ENCODE data around the gene ANGEL1. TPM values are rescaled to one million over a fixed set of nuclear protein-coding genes. Genes with fewer than 3 reads are reported as not detected.

Gene ANGEL1
- total and polyA plus RNA-seq, 9 donors, result 8.5 to 24.1 (median 14.7) TPM

DNA sequence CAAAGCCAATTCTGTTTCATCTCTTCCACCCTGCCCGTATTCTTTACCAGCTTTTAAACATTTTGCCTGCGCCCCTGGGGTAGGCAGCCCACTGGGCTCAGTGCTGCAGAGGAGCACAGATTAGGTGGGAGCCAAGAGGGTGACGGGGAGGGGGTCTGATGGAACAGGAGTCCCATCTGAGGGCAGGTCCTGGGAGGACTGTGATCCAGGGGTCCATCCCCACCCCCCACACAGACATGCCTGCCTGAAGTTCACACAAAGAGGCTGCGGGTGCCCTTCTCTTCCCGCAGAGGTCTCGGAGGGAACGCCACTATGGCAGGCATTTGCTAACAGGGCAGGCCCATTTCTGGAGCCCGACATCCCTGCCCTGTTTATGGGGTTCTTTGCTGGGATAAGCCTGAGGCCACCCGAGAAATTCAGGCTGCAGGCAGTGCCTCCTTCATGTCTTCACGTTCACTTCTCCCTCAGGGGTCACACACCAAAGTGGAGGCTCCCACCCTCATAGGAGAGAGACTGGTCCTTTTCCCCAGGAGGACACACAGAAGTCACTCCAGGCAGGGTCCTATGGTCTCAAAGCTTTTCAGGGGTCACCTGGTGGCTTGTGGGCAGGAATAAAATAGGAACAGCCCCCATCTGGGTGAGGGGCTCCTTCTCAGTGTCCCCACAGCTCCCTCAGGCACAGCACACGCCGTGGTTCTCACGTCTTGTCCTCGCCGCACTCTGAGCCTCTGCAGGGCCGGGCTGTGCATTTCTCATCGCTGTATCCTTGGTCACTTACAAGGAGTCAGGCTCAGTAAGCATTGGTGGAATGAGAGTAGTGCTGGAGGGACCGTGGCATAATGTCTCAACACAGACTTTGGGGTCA is 38.5 kb downstream of the ANGEL1 start:
- Histone ChIP-seq H3K36me3 (ENCODE audit: control insufficient read depth, insufficient read depth, low read length) (peaks cover 78% of the 10 kb centered on the region), H3K9me3 (replicated peaks; ENCODE audit: control insufficient read depth, low read depth, low read length) (no peaks in the 10 kb centered on the region), H3K4me1 (ENCODE audit: control insufficient read depth, insufficient read depth, low read length) (peaks cover 41% of the 10 kb centered on the region), H3K4me3 (ENCODE audit: low read length) (no peak overlapping the region), H3K27ac (ENCODE audit: low read length) (peak overlapping the region; percentile 13), H3K27me3 (ENCODE audit: control insufficient read depth, insufficient read depth, low read length) (no peaks in the 10 kb centered on the region)
- no peak for DNase-seq
- 88% methylated on average over 15 of the region's 18 CpGs for WGBS (ENCODE audit: insufficient coverage)

DNA sequence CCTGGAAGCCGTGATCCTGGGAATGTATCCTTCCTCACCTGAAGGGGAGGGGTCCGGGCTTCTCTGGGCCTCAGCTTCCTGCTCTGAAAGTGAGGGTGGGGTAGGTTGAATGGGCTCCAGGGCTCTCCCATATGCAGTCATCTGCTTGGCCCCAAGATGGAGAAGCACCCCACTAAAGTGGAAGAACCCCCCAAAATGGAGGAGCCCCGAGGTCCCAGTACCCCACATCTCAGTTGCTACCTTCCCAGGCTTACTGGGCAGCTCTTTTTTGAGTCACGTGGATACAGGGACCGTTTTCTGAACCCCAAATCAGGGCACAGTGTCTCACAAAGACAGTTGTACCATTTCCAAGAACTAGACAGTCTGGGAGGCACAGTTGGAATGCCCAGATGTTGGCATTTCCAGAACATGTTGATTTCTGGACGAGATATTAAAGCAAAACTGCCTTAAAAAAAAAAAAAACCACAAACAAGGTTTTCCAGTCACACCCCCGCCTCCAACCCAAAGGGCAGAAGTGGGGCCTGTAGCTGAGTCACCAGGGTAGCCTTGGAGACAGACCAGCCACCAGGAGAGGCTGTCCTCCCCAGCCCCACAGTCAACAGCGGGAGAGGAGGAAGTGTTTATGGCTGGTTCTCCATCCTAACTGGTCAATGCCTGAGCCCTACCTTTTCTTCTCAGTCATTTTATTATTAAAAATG is 39.3 kb downstream of the ANGEL1 start:
- DNase-seq, result peak; percentile 68
- H3K9me3 ChIP-seq (replicated peaks; ENCODE audit: control insufficient read depth, low read depth, low read length), result no peaks in the 10 kb centered on the region
- no peak overlapping the region for H3K4me3 ChIP-seq (ENCODE audit: low read length)
- 69% methylated on average over 3 of the region's 8 CpGs for WGBS (ENCODE audit: insufficient coverage)
- H3K4me1 ChIP-seq (ENCODE audit: control insufficient read depth, insufficient read depth, low read length), result peaks cover 44% of the 10 kb centered on the region
- H3K36me3 ChIP-seq (ENCODE audit: control insufficient read depth, insufficient read depth, low read length), result peaks cover 72% of the 10 kb centered on the region
- H3K27ac ChIP-seq (ENCODE audit: low read length), result peak overlapping the region; percentile 76
- H3K27me3 ChIP-seq (ENCODE audit: control insufficient read depth, insufficient read depth, low read length), result no peaks in the 10 kb centered on the region

DNA sequence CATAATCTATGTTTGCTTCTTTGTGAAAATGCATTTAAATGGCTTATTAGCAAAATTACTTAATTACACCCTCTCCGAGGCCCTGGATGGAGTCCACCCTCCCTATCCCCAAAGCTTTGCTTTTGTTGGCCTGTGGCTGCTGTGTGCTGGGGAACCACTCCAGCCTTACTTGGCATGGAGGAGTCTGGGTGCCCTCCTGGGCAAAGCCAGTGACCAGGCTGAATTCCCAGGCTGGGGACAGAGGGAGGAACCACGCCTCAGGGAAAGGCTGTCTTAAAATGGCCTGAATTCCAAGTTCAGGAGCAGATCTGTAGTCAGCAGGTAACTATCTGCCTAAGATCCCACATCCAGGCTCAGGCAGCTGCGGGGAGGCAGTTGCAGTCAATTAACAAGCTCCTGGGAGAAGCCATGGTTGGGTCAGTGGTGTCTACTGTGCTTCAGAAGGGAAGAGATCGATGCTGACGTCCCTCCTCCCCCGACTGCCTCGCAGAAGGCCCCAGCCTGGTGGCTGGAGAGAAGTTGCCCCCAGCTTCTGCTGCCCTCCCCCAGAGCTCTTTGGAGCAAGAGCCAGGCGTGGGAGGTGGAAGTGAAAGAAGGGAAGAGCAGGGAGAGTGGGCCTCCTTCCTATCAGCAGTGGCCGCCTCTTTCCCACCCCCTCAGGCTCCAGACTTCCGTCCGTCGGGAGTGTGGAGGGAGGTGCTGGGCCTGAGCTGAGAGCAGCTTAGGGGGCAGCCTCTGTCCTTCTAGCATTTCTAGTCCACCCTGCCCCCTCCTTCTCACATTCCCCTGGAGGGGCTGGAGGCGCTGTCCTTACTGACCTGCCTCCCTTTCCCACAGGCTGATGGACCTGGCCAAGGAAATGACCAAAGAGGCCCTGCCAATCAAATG is 40.1 kb downstream of the ANGEL1 start:
- H3K9me3 ChIP-seq (replicated peaks; ENCODE audit: control insufficient read depth, low read depth, low read length), result no peaks in the 10 kb centered on the region
- peaks cover 50% of the 10 kb centered on the region for H3K4me1 ChIP-seq (ENCODE audit: control insufficient read depth, insufficient read depth, low read length)
- peak overlapping the region; percentile 76 for H3K27ac ChIP-seq (ENCODE audit: low read length)
- no peaks in the 10 kb centered on the region for H3K27me3 ChIP-seq (ENCODE audit: control insufficient read depth, insufficient read depth, low read length)
- H3K4me3 ChIP-seq (ENCODE audit: low read length), result no peak overlapping the region
- peaks cover 69% of the 10 kb centered on the region for H3K36me3 ChIP-seq (ENCODE audit: control insufficient read depth, insufficient read depth, low read length)
- peak; percentile 75 for DNase-seq
- WGBS (ENCODE audit: insufficient coverage), result 50% methylated on average over 1 of the region's 13 CpGs

DNA sequence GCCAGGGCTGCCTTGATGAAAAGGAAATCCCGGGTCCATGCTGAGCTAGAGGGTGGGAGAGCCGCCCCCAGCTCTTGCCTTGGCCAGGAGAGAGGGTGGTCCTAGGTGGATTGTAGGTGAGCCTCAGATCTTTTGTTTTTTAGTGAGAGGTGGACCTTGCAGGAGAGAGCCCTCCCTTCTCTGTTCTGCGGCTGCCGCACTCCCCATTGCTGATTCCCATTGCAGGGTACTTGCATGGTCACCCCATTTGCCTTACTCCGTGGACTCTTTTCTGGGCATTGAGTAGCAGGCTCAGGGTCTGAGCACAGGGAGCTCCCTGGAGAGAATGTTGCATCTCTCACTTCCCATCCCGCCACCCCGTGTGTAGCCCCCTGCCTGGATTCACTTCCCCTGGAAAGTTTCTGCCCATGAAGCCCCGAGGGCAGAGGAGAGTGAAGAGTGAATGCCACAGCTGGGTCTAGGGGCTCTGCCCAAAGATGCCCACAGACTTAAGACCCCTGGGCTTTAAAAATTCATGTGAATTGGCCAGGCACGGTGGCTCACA is 41.2 kb downstream of the ANGEL1 start:
- Histone ChIP-seq H3K9me3 (replicated peaks; ENCODE audit: control insufficient read depth, low read depth, low read length) (no peaks in the 10 kb centered on the region), H3K4me3 (ENCODE audit: low read length) (no peak overlapping the region), H3K4me1 (ENCODE audit: control insufficient read depth, insufficient read depth, low read length) (peaks cover 53% of the 10 kb centered on the region), H3K27ac (ENCODE audit: low read length) (no peak overlapping the region), H3K36me3 (ENCODE audit: control insufficient read depth, insufficient read depth, low read length) (peaks cover 66% of the 10 kb centered on the region), H3K27me3 (ENCODE audit: control insufficient read depth, insufficient read depth, low read length) (no peaks in the 10 kb centered on the region)
- WGBS (ENCODE audit: insufficient coverage), result 89% methylated on average over 6 of the region's 9 CpGs
- no peak for DNase-seq

DNA sequence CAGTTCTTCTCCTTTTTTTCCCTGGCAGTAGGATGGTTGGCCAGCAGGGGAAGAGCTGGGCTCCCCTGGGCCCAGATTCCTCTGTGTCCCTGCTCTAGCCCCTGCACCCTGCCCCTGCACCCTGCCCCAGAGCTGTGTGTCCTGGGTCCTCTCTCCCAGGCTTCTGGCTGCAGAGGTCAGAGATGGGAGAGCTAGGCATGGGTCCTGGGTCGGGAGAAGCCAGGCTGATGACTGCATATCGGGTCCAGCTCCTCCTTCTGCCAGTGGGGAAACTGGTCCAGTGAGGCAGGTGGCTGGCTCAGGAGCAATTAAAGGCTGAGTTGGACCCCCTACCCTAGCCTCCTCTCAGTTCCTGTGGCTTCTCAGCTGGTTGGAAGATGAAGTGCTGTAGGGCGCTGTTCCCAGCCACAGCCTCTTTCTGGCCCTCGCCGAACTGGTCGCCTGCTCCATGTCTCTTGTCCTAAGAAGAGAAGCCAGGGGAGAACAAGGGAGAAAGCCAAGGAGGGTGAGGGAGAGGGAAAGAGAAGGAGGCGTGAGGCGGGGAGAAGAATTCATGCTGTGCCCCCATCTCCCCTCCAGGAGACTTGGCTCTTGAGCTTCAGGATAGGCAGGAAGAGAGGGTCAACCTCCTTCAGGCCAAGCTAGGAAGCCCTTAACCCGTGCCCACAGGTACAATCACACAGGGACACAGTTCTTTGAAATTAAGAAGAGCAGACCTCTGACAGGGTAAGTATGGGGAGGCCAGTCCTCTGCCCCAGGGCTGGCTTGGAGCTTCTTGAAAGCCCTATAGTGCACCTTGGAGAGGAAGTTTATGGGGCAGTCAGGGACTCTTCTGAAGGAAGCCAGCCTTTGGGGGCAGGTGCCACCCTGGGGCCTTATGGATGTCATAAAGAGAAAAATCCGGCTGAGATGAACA is 41.9 kb downstream of the ANGEL1 start:
- Histone ChIP-seq H3K27ac (ENCODE audit: low read length) (no peak overlapping the region), H3K36me3 (ENCODE audit: control insufficient read depth, insufficient read depth, low read length) (peaks cover 66% of the 10 kb centered on the region), H3K9me3 (replicated peaks; ENCODE audit: control insufficient read depth, low read depth, low read length) (no peaks in the 10 kb centered on the region), H3K27me3 (ENCODE audit: control insufficient read depth, insufficient read depth, low read length) (no peaks in the 10 kb centered on the region), H3K4me3 (ENCODE audit: low read length) (no peak overlapping the region), H3K4me1 (ENCODE audit: control insufficient read depth, insufficient read depth, low read length) (peaks cover 50% of the 10 kb centered on the region)
- no CpG with 5 or more reads among the region's 10 CpGs for WGBS (ENCODE audit: insufficient coverage)
- no peak for DNase-seq

DNA sequence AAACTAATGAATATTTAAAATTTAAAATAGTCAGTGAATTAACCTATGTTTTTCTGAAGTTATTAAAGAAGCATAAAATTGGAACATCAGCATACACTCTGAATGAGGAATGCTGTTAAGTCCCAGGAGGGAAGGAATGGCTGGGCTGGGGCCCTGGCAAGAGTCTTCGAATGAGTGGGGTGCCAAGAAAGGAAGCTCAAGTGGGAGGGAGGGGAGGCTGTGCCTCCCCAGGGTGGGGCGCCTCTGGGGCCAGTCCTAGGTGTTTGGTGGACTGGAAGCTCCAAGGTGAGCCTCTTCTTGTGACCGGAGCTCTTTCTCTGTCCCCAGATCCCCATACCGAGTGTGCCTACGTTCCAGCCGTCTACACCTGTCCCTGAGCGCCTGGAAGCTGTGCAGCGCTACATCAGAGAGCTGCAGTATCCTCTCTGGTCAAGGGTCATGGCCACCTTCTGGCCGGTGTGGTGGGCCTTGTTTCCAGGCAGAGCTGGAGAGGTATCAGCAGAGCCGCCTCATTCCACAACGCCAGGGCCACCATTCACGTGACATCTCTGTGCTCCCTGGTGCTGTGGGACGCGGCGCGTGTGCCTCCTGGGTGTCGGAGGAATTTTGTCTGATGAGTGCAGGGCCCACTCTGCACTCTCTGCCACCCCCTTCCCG is 42.9 kb downstream of the ANGEL1 start:
- Histone ChIP-seq H3K27ac (ENCODE audit: low read length) (no peak overlapping the region), H3K9me3 (replicated peaks; ENCODE audit: control insufficient read depth, low read depth, low read length) (no peaks in the 10 kb centered on the region), H3K4me1 (ENCODE audit: control insufficient read depth, insufficient read depth, low read length) (peaks cover 52% of the 10 kb centered on the region), H3K27me3 (ENCODE audit: control insufficient read depth, insufficient read depth, low read length) (no peaks in the 10 kb centered on the region), H3K36me3 (ENCODE audit: control insufficient read depth, insufficient read depth, low read length) (peaks cover 61% of the 10 kb centered on the region), H3K4me3 (ENCODE audit: low read length) (no peak overlapping the region)
- DNase-seq, result no peak
- 80% methylated on average over 11 of the region's 18 CpGs for WGBS (ENCODE audit: insufficient coverage)

DNA sequence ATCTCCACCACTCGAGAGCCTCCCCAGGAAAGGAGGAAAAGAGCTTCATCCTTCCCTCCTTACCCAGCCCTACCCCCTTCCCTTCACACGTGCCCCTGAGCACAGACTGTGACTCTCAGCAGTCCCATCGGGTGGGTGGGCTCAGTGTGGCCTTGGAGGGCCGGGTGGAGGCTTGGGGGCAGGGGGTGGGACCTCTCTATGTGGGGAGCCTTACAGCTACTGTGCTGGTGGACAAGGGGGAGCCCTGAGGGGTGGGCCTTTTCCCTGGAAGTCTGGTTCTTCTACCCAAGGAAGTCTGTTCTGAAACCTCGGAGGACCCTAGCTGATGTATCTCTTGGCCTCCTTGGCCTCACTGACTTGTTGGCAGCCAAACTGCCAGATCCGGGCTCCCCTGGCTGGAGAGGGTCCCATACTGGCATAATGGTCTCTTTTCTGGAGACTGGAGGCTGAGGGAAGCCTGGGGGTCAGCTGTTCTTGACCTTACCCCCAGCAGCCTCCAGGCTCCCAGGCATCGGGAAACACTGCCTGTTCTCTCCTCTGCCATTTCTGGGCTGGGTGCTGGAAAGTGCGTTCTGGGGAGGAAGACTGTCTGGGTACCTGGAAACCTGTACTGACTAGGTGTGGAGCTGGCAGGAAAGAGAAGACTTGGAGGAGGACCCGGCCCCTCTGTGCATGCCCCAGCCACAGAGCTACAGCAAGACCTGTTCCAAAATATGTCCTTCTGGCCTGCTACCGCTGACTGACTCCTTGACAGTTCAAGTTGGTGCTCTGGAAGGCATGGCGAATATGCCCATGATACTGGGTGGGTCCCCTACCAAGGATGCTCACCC is 43.8 kb downstream of the ANGEL1 start:
- WGBS (ENCODE audit: insufficient coverage), result 83% methylated on average over 4 of the region's 11 CpGs
- DNase-seq, result no peak
- Histone ChIP-seq H3K9me3 (replicated peaks; ENCODE audit: control insufficient read depth, low read depth, low read length) (no peaks in the 10 kb centered on the region), H3K4me1 (ENCODE audit: control insufficient read depth, insufficient read depth, low read length) (peaks cover 52% of the 10 kb centered on the region), H3K4me3 (ENCODE audit: low read length) (no peak overlapping the region), H3K36me3 (ENCODE audit: control insufficient read depth, insufficient read depth, low read length) (peaks cover 52% of the 10 kb centered on the region), H3K27ac (ENCODE audit: low read length) (no peak overlapping the region), H3K27me3 (ENCODE audit: control insufficient read depth, insufficient read depth, low read length) (no peaks in the 10 kb centered on the region)
